WTC11 (cell line): ENCODE data around the gene ANTXR2.

Experiments
- ATF1 ChIP-seq: sonication (generic); formaldehyde crosslinking; IDR thresholded peaks from 2 replicates; pipeline ENCODE4 v1.8.1; 2023; ENCODE audit warnings: mild to moderate bottlenecking, moderate library complexity, missing genetic modification reagents
- CREB1 ChIP-seq: sonication (generic); formaldehyde crosslinking; IDR thresholded peaks from 2 replicates; pipeline ENCODE4 v1.8.0; 2023; ENCODE audit warnings: mild to moderate bottlenecking, missing genetic modification reagents
- CREM ChIP-seq: sonication (generic); formaldehyde crosslinking; IDR thresholded peaks from 2 replicates; pipeline ENCODE4 v1.8.1; 2022; ENCODE audit warnings: mild to moderate bottlenecking, missing genetic modification reagents, moderate library complexity
- FOXJ3 ChIP-seq: sonication (generic); formaldehyde crosslinking; IDR thresholded peaks from 2 replicates; pipeline ENCODE4 v1.9.0; 2021; ENCODE audit warnings: missing genetic modification reagents, mild to moderate bottlenecking, borderline replicate concordance
- FOXP1 ChIP-seq: sonication (generic); formaldehyde crosslinking; IDR thresholded peaks from 2 replicates; pipeline ENCODE4 v1.8.0; 2022; ENCODE audit warnings: missing genetic modification reagents, mild to moderate bottlenecking, moderate library complexity, borderline replicate concordance
- KAT7 ChIP-seq: sonication (generic); formaldehyde crosslinking; IDR thresholded peaks from 2 replicates; pipeline ENCODE4 v1.8.1; 2023; ENCODE audit warnings: missing genetic modification reagents, mild to moderate bottlenecking, borderline replicate concordance
- NFE2L1 ChIP-seq: sonication (generic); formaldehyde crosslinking; IDR thresholded peaks from 2 replicates; pipeline ENCODE4 v1.8.1; 2023; ENCODE audit warnings: missing genetic modification reagents
- TF ChIP-seq, protein P1 (sequence below): fragments of 250-450 bp; sonication (Bioruptor Pico); conservative IDR thresholded peaks from 2 replicates; pipeline ENCODE4 v1.9.0; 2021; ENCODE audit warnings: mild to moderate bottlenecking
- TF ChIP-seq, protein P2 (sequence below): sonication (generic); formaldehyde crosslinking; conservative IDR thresholded peaks from 2 replicates; pipeline ENCODE4 v1.8.1; 2023; ENCODE audit warnings: mild to moderate bottlenecking, low read depth, missing genetic modification reagents, moderate library complexity
- TF ChIP-seq, protein P3 (sequence below): sonication (generic); formaldehyde crosslinking; IDR thresholded peaks from 2 replicates; pipeline ENCODE4 v1.8.0; 2022; ENCODE audit warnings: mild to moderate bottlenecking, missing genetic modification reagents
- TF ChIP-seq, protein P4 (sequence below): sonication (generic); formaldehyde crosslinking; IDR thresholded peaks from 2 replicates; pipeline ENCODE4 v1.8.0; 2022; ENCODE audit warnings: mild to moderate bottlenecking, missing genetic modification reagents
- TF ChIP-seq, protein P5 (sequence below): fragments of 200-600 bp; IDR thresholded peaks from 2 replicates; pipeline ENCODE4 v1.8.0; 2022; ENCODE audit warnings: antibody characterized with exemption
- TF ChIP-seq, protein P6 (sequence below): sonication (generic); formaldehyde crosslinking; IDR thresholded peaks from 2 replicates; pipeline ENCODE4 v1.8.1; 2023; ENCODE audit warnings: mild to moderate bottlenecking, missing genetic modification reagents

DNA sequence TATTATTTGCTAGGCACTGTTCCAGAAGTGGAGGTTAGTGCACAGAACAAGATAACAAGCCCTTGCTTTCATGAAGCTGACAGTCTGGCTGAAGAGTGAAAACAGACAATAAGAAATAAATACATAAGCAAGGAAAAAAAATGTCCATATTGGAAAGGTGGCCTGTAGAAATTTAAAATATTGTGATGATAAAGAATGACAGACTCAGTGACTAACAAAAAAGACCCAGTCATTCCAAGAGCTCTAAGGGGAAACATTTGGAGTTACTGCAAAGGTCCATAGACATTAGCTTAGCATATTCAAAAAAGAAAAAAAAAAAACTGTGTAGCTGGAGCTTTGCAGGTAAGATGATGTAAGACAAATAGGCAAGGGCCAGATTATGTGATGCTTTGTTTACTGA lies 1.0 kb upstream of the ANTXR2 start:
- TF ChIP-seq ATF1 (no peak), KAT7 (CRISPR knock-in tag) (no peak), CREM (no peak), FOXJ3 (CRISPR knock-in tag) (no peak), CREB1 (CRISPR knock-in tag) (no peak), FOXP1 (CRISPR knock-in tag) (no peak), NFE2L1 (CRISPR knock-in tag) (no peak)
- TF ChIP-seq, protein P1, sequence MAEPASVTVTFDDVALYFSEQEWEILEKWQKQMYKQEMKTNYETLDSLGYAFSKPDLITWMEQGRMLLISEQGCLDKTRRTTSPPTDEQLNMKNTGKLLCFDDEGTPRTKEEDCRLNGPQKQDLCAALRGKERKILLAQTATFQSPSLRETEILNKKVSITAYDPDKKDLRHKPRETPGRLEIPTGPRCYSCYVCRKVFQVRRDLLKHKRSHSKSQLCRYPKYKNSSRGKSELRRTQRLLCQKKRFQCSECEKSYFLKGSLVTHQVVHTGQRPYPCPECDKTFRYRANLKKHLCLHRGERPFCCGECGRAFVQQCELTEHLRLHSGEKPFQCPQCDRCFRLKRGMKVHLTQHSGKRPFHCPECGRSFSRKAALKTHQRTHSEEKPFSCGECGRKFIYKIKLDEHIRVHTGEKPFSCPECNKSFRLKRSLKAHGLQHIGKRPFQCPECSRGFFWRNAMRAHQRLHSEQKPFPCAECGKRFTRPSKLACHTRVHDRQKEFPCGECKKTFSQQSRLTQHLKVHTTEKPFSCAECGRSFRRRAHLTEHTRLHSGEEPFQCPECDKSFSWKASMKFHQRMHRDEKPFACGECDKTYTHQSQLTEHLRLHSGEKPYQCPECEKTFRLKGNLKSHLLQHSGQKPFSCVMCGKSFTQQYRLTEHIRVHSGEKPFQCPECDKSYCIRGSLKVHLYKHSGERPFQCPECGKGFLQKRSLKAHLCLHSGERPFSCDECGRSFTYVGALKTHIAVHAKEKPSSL (CRISPR knock-in tag), result no peak
- TF ChIP-seq, protein P2, sequence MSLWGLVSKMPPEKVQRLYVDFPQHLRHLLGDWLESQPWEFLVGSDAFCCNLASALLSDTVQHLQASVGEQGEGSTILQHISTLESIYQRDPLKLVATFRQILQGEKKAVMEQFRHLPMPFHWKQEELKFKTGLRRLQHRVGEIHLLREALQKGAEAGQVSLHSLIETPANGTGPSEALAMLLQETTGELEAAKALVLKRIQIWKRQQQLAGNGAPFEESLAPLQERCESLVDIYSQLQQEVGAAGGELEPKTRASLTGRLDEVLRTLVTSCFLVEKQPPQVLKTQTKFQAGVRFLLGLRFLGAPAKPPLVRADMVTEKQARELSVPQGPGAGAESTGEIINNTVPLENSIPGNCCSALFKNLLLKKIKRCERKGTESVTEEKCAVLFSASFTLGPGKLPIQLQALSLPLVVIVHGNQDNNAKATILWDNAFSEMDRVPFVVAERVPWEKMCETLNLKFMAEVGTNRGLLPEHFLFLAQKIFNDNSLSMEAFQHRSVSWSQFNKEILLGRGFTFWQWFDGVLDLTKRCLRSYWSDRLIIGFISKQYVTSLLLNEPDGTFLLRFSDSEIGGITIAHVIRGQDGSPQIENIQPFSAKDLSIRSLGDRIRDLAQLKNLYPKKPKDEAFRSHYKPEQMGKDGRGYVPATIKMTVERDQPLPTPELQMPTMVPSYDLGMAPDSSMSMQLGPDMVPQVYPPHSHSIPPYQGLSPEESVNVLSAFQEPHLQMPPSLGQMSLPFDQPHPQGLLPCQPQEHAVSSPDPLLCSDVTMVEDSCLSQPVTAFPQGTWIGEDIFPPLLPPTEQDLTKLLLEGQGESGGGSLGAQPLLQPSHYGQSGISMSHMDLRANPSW (CRISPR knock-in tag), result no peak
- TF ChIP-seq, protein P3, sequence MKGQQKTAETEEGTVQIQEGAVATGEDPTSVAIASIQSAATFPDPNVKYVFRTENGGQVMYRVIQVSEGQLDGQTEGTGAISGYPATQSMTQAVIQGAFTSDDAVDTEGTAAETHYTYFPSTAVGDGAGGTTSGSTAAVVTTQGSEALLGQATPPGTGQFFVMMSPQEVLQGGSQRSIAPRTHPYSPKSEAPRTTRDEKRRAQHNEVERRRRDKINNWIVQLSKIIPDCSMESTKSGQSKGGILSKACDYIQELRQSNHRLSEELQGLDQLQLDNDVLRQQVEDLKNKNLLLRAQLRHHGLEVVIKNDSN (CRISPR knock-in tag), result no peak
- TF ChIP-seq, protein P4, sequence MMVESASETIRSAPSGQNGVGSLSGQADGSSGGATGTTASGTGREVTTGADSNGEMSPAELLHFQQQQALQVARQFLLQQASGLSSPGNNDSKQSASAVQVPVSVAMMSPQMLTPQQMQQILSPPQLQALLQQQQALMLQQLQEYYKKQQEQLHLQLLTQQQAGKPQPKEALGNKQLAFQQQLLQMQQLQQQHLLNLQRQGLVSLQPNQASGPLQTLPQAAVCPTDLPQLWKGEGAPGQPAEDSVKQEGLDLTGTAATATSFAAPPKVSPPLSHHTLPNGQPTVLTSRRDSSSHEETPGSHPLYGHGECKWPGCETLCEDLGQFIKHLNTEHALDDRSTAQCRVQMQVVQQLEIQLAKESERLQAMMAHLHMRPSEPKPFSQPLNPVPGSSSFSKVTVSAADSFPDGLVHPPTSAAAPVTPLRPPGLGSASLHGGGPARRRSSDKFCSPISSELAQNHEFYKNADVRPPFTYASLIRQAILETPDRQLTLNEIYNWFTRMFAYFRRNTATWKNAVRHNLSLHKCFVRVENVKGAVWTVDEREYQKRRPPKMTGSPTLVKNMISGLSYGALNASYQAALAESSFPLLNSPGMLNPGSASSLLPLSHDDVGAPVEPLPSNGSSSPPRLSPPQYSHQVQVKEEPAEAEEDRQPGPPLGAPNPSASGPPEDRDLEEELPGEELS (CRISPR knock-in tag), result no peak
- TF ChIP-seq, protein P5, sequence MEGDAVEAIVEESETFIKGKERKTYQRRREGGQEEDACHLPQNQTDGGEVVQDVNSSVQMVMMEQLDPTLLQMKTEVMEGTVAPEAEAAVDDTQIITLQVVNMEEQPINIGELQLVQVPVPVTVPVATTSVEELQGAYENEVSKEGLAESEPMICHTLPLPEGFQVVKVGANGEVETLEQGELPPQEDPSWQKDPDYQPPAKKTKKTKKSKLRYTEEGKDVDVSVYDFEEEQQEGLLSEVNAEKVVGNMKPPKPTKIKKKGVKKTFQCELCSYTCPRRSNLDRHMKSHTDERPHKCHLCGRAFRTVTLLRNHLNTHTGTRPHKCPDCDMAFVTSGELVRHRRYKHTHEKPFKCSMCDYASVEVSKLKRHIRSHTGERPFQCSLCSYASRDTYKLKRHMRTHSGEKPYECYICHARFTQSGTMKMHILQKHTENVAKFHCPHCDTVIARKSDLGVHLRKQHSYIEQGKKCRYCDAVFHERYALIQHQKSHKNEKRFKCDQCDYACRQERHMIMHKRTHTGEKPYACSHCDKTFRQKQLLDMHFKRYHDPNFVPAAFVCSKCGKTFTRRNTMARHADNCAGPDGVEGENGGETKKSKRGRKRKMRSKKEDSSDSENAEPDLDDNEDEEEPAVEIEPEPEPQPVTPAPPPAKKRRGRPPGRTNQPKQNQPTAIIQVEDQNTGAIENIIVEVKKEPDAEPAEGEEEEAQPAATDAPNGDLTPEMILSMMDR, result no peak
- TF ChIP-seq, protein P6, sequence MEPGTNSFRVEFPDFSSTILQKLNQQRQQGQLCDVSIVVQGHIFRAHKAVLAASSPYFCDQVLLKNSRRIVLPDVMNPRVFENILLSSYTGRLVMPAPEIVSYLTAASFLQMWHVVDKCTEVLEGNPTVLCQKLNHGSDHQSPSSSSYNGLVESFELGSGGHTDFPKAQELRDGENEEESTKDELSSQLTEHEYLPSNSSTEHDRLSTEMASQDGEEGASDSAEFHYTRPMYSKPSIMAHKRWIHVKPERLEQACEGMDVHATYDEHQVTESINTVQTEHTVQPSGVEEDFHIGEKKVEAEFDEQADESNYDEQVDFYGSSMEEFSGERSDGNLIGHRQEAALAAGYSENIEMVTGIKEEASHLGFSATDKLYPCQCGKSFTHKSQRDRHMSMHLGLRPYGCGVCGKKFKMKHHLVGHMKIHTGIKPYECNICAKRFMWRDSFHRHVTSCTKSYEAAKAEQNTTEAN (CRISPR knock-in tag), result no peak
